Measurements from ENCODE around the gene BRD4. TPM values are rescaled to one million over a fixed set of nuclear protein-coding genes. Genes with fewer than 3 reads are reported as not detected.

Gene BRD4
- polyA plus RNA-seq, 3 donors from 2014 or later = 4.3 to 16.7 (median 7.0) TPM

DNA sequence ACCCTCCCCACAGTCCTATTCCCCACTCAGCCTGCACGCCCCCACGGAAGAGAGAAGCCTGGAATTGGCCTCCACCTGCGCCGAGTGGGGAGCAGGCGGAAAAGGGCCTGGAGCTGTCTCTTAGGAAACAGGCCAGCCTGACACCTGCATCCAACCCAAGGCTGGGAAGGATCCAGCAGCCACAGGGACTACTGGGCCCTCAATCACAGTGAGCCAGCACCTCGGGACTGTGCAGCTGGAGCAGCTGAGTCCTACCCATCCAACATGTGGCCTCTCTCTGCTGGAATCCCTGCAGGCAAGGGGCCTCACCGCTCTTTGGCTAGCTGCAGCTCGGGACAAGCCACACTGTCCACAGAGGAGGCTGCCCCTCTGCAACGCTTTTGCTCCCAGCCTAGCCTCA, 91.8 kb downstream of the BRD4 start:
- no peak overlapping the region for H3K4me3 Mint-ChIP-seq
- peaks cover 0 to 4% of the 10 kb centered on the region in 2 donors for H3K4me1 Mint-ChIP-seq
- H3K27ac Mint-ChIP-seq = no peak overlapping the region
- peaks cover 7 to 28% (median 13%) of the 10 kb centered on the region in 3 donors for H3K36me3 Mint-ChIP-seq
- peaks cover 4 to 6% (median 5%) of the 10 kb centered on the region in 3 donors for H3K27me3 Mint-ChIP-seq (ENCODE audit: low read depth in 3 of 3)
- H3K9me3 Mint-ChIP-seq = no peaks in the 10 kb centered on the region
- DNase-seq = no peak

DNA sequence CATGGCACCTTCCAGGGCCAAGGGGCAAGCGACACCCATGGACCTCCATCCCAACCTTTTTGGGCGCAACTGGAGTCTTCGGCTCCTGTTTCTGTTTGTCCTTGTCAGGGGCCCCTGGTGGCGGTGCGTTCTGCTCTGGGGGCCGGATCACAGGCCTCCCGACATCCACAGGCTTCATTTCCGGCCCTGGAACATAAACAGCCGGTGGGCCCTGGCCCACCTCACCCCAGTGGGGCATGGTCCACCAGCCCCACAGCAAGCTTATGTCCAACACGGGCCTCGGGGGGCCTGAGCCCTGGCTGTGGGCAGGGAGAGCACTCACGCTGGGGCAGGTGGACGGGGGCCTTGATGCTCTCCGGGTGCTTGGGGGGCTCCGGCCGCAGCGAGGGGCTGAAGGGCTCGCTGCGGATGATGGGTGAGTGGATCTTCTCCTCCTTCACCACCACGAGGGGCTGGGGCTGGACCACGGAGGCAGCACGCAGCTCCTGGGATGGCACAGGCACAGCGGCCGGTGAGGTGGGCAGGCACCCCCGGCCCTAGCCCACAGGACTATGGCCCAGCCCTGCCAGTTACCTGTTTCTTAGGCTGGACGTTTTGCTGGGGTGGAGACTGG, 92.9 kb downstream of the BRD4 start:
- Mint-ChIP-seq H3K4me1 (peaks cover 4 to 6% of the 10 kb centered on the region in 2 donors), H3K4me3 (no peak overlapping the region), H3K27ac (no peak overlapping the region), H3K9me3 (no peaks in the 10 kb centered on the region), H3K27me3 (ENCODE audit: low read depth in 3 of 3) (peaks cover 6 to 8% (median 6%) of the 10 kb centered on the region in 3 donors), H3K36me3 (peaks cover 11 to 27% (median 13%) of the 10 kb centered on the region in 3 donors)
- no peak for DNase-seq

DNA sequence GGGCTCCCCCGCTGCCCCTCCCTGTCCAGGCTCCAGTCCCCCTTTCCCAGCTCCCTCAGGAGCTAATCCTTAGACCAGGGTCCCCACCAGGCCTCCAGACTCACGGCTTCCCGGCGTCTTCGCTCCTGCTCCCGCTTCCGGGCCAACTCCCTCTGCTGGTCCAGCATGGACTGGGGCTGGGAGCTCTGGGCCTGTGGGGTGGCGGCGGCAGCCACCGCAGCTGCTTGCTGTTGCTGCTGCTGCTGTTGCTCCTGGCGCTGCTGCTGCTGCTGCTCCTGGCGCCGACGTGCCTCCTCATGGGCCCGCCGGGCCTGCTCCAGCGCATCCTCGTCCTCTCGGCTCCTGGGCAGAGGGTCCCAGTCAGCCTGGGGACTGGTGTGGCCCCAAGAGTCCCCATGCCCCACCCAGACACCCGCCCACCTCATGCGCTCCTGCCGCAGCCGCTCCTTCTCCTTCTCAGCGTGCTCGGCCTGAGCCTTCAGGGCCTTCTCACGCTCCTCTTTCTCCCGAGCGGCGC, 93.6 kb downstream of the BRD4 start:
- Mint-ChIP-seq H3K4me3 (no peak overlapping the region), H3K36me3 (peaks cover 11 to 24% (median 13%) of the 10 kb centered on the region in 3 donors), H3K27ac (no peak overlapping the region), H3K27me3 (ENCODE audit: low read depth in 3 of 3) (peaks cover 7 to 12% (median 11%) of the 10 kb centered on the region in 3 donors), H3K9me3 (no peaks in the 10 kb centered on the region), H3K4me1 (peaks cover 6 to 11% of the 10 kb centered on the region in 2 donors)
- DNase-seq = no peak

DNA sequence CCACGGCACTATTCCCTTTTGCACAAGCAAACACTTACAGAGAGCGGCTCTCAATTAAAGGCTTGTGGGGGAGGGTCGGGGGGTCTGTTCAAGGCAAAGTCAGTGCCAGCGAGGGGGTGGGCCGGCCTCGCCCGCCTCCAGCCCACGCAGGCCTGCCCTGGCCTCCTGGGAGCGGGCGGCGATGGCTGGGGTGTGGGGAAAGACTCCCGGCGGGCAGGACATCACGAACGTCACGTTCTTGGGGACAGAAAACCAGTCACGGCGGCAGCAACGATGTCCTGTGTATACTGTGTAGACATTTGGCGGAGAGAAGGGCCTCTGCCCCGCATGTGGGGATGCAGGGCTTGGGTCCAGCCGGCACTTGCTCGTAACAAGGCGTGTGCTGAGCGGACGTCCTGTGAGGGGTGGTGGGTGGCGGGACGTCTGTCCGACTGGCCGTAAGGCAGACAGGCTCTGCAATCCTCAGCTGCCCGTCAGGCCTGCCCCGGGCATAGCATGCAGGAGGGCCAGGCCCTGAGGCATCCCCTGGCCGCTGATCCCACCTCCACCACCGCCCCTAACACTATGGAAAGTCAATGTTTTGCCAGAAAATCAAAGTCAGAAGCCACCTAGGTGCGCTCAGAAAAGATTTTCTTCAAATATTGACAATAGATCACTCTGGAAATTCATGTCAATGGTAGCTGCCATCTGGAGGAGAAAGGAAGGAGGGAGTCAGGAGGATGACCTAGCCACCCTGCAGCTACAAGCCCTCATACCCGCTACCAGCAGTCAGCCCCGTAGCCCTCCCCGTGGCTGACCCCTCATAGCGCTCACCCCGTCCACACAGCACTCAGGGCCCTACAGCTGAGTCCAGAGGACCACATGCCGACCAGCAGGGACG, 94.3 kb downstream of the BRD4 start:
- no peak overlapping the region for H3K27ac Mint-ChIP-seq
- no peak for DNase-seq
- H3K4me1 Mint-ChIP-seq = peaks cover 8 to 13% of the 10 kb centered on the region in 2 donors
- no peaks in the 10 kb centered on the region for H3K9me3 Mint-ChIP-seq
- H3K36me3 Mint-ChIP-seq = peaks cover 11 to 20% (median 13%) of the 10 kb centered on the region in 3 donors
- H3K27me3 Mint-ChIP-seq (ENCODE audit: low read depth in 3 of 3) = peaks cover 5 to 13% (median 10%) of the 10 kb centered on the region in 3 donors
- H3K4me3 Mint-ChIP-seq = no peak overlapping the region

DNA sequence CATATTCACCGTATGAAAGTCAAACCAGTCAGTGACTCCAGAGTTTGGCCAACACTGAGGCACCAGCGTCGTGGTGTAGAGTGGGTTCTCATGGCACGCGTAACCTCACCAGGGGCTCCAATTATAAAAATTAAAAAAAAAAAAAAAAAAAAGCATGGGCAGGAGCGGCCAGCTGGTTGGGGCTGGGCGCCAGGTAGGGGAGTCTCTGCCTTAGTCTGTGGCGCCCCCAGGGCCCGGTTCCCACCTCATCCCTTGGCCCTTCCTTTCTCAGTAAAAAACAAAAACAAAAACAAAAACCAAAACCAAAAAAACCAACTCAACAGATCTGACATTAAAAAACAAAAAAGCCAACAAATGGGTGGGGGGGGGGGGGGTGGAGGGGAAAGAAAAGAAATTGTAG, 95.5 kb downstream of the BRD4 start:
- Mint-ChIP-seq H3K9me3 (no peaks in the 10 kb centered on the region), H3K27me3 (ENCODE audit: low read depth in 3 of 3) (peaks cover 8 to 17% (median 15%) of the 10 kb centered on the region in 3 donors), H3K4me3 (no peak overlapping the region), H3K27ac (no peak overlapping the region), H3K36me3 (peaks cover 11 to 20% (median 13%) of the 10 kb centered on the region in 3 donors), H3K4me1 (peaks cover 14 to 21% of the 10 kb centered on the region in 2 donors)
- DNase-seq = no peak

DNA sequence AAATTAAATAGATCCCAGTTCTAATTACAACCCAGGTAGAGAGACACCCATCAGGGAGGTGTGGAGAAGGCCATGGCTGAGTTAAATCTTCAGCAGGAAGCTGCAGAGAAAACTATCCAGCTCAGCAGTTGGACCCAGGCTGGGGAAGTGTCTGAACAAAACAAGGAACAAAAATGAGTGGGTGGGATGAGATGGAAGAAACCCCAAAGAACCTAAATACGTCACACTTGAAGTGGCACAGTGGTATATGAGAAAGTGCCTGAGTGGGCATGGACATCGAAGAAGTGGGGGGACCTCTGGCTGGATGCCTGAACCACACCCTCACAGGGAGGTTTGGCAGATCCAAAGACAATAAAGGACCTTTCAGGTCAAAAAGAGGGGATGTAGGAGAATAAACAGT, 96.6 kb downstream of the BRD4 start:
- Mint-ChIP-seq H3K36me3 (peaks cover 11 to 20% (median 13%) of the 10 kb centered on the region in 3 donors), H3K4me1 (peaks cover 16 to 21% of the 10 kb centered on the region in 2 donors), H3K9me3 (no peaks in the 10 kb centered on the region), H3K27ac (no peak overlapping the region), H3K4me3 (no peak overlapping the region), H3K27me3 (ENCODE audit: low read depth in 3 of 3) (peaks cover 8 to 25% (median 17%) of the 10 kb centered on the region in 3 donors)
- DNase-seq = no peak

DNA sequence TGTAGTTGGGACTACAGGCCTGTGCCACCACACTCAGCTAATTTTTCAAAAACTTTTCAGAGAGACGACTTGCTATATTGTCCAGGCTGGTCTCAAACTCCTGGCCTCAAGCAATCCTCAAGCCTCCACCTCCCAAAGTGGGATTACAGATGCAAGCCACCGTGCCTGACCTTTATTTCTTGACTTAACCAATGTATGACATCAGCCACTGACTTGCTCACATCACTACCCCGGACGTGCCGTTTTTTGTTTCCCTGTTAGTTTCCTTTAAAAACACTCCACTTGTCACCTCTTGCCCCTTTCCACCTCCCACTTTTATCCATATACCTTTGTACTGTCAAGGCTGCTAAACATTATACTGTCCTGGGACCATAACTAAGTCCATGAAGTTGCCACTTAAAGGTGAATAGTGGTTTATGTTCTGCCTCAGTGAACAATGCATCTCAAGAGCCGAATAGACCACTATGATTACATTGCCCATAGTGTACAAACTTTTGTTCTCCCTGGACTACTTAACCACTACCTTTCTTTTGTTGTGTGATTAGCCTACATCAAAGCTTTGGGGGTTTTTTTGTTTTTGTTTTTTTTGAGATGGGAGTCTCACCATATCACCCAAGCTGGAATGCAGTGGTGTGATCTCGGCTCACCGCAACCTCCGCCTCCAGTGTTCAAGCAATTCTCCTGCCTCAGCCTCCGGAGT, 97.8 kb downstream of the BRD4 start:
- Mint-ChIP-seq H3K4me1 (peaks cover 16 to 21% of the 10 kb centered on the region in 2 donors), H3K27ac (no peak overlapping the region), H3K4me3 (peak overlapping the region in 3 of 5 donors; percentile 5 to 72 (median 26)), H3K9me3 (no peaks in the 10 kb centered on the region), H3K36me3 (peaks cover 10 to 15% (median 11%) of the 10 kb centered on the region in 3 donors), H3K27me3 (ENCODE audit: low read depth in 3 of 3) (peaks cover 8 to 27% (median 18%) of the 10 kb centered on the region in 3 donors)
- DNase-seq = no peak

DNA sequence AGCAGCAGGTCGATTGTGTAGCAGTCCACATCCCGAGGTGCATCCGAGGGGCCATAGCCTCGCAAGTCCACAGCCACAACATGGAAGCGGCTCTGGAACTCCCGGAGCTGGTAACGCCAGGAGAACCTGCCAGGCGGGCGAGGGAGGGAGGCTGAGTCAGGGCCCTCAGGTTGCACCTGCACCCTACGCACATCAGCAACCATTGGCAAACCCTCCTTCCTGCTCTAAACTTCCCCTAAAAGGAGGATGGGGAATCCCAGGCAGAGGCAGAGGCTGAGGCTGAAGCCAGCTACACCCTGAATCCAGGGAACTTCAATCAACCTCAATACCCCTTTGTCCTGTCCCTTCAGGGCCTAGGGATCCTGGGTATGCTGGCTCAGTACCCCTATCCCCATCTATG, 101.1 kb downstream of the BRD4 start:
- peaks cover 8 to 28% (median 18%) of the 10 kb centered on the region in 3 donors for H3K27me3 Mint-ChIP-seq (ENCODE audit: low read depth in 3 of 3)
- H3K9me3 Mint-ChIP-seq = no peaks in the 10 kb centered on the region
- H3K4me1 Mint-ChIP-seq = peaks cover 16 to 21% of the 10 kb centered on the region in 2 donors
- H3K27ac Mint-ChIP-seq = no peak overlapping the region
- H3K4me3 Mint-ChIP-seq = peak overlapping the region; percentile 24 to 47 (median 38)
- DNase-seq = no peak
- H3K36me3 Mint-ChIP-seq = peaks cover 7 to 10% (median 8%) of the 10 kb centered on the region in 3 donors

DNA sequence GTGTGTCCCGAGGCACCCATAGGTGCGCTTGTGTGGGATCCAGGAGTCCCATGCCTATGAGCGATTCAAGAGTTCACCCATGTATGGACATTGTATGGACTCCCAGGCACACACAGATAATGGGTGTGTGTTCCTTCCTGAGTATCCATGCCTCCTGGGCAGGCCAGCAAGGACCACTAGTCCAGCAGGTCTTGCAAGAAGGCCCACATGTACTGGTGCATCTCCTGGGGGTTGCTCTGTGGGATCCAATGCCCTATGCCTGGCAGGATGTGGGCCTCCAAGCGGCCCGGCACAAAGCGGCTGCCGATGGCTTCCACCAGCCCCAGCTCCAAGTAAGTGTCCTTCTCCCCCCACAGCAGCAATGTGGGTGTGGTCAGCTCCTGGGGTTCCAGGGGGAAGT, 105.1 kb downstream of the BRD4 start:
- Mint-ChIP-seq H3K9me3 (no peaks in the 10 kb centered on the region), H3K27me3 (ENCODE audit: low read depth in 3 of 3) (peaks cover 7 to 27% (median 12%) of the 10 kb centered on the region in 3 donors), H3K36me3 (no peaks in the 10 kb centered on the region), H3K4me3 (no peak overlapping the region), H3K27ac (no peak overlapping the region), H3K4me1 (peaks cover 19 to 20% of the 10 kb centered on the region in 2 donors)
- no peak for DNase-seq

DNA sequence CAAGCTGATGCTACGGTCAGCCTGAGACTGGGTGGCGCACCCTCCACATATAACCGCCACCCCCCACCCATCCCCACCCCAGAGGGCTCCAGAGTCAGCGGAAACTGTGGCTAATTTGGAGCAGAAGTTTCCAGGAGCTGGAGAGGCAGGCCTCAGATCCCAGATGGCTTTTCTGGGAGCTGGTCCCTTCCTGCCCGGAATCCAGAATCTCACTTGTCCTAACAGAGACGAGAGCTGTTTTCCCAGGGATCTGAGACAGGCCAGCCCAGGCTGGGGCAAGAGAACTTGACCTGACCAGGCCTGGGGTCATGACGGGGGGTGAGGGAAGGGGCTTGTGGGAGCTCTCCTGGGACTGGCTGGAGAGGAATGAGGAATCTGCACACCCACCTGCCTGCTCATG, 106.6 kb downstream of the BRD4 start:
- peaks cover 16 to 19% of the 10 kb centered on the region in 2 donors for H3K4me1 Mint-ChIP-seq
- no peaks in the 10 kb centered on the region for H3K36me3 Mint-ChIP-seq
- no peak overlapping the region for H3K4me3 Mint-ChIP-seq
- H3K27me3 Mint-ChIP-seq (ENCODE audit: low read depth in 3 of 3) = peaks cover 10 to 22% (median 11%) of the 10 kb centered on the region in 3 donors
- H3K27ac Mint-ChIP-seq = no peak overlapping the region
- H3K9me3 Mint-ChIP-seq = no peaks in the 10 kb centered on the region
- DNase-seq = no peak

DNA sequence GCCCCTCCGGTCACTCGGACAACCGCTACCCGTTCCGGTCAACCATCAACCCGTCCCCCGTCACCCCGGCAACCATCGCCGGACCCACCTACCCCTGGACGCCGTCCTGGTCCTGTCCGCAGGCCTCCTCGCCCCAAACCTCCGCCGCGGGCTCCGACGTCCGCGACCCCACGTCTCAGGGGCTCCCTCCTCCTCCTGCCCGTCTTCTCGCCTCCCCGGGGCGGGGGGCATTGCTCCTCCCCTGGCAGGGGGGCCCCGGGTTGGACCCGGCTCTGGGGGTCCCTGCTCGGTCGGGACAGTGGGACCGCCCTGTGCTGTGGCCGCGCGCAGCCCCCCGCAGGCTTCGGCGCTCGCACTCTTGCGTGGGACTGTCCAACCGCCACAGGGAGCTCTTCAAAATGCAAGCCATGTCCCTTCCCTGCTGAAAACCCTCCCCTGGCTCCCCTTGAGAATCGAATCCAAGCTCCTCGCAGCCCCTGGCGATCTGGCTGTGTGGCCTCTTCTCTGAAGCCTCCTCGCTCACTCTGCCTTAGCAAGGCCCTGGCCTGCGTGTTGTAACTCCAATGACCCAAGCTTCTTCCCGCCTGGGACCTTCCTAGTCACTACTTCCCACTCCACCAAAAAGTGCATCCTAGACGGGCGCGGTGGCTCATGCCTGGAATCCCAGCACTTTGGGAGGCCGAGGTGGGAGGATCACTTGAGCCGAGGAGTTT, 108.5 kb downstream of the BRD4 start:
- peak overlapping the region in 5 of 6 donors; percentile 40 to 78 (median 66) for H3K27ac Mint-ChIP-seq
- H3K9me3 Mint-ChIP-seq = no peaks in the 10 kb centered on the region
- no peaks in the 10 kb centered on the region for H3K36me3 Mint-ChIP-seq

DNA sequence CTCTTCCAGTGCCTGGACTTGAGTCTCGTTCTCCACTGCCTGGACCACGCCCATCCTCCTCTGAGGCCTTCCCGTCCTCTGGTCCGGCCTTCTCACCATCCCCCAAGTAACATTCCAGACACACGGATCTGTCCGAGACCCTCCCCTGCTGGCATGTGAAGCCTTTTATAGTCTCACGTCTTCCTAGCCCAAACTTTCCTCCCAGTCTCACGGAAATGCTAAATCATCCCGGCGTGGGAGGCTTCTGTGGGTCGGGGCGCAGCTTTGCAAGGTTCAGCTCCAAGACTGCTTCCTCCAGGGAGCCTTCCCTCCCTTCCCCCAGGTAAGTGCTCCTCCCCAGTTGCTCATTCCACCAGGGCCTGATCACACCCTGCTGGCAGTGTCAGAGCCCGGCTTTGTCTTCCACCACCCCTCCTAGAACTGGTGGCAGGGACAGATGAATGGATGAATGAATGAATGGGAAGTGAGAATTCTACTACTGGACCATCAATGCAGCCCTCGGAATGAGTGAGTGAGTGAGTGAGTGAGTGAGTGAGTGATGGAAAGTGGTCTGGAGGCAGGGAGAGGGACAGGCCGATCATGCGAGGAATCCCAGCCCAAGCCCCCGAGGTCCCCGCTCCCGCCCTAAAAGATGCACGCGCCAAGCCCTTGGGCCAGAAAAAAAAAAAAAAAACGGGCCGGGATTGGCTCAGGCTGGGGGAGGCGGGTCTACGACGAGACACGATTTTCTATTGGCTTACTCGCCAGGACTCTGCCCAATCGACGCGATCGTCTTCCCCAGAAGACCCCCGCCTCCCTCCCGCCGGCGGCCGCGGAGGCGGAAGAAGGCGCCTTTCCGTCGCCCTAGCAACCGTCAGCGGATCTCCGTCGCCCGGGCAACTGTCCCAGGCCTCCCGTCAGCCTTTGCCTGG, 109.3 kb downstream of the BRD4 start:
- H3K4me1 Mint-ChIP-seq = peaks cover 16 to 19% of the 10 kb centered on the region in 2 donors
- H3K9me3 Mint-ChIP-seq = no peaks in the 10 kb centered on the region
- DNase-seq = peak; percentile 78 to 83 (median 78)
- peak overlapping the region; percentile 67 to 89 (median 85) for H3K4me3 Mint-ChIP-seq
- peak overlapping the region in 2 of 6 donors; percentile 66 to 77 for H3K27ac Mint-ChIP-seq
- no peaks in the 10 kb centered on the region for H3K36me3 Mint-ChIP-seq
- peaks cover 12 to 18% (median 12%) of the 10 kb centered on the region in 3 donors for H3K27me3 Mint-ChIP-seq (ENCODE audit: low read depth in 3 of 3)

More for the DNA sequence above, 108.5 kb downstream of the BRD4 start:
- no peak for DNase-seq
- H3K4me1 Mint-ChIP-seq = peaks cover 16 to 19% of the 10 kb centered on the region in 2 donors
- peaks cover 12 to 18% (median 12%) of the 10 kb centered on the region in 3 donors for H3K27me3 Mint-ChIP-seq (ENCODE audit: low read depth in 3 of 3)
- peak overlapping the region; percentile 67 to 89 (median 85) for H3K4me3 Mint-ChIP-seq
